ENCODE measurements around the gene SMARCC2. TPM values are rescaled to one million over a fixed set of nuclear protein-coding genes. Genes with fewer than 3 reads are reported as not detected.

Gene SMARCC2
- total RNA-seq, 2 donors from 2014 or later, result 45.0 to 70.2 TPM

- TF ChIP-seq CTCF (IDR thresholded peaks at IDR 0.05), result peak; percentile 88 to 94
Observed at GRCh38 chr12:56224102-56224701, 34.9 kb upstream of the SMARCC2 start, which contains the start of gene NABP2. TSS of gene NABP2 (plus strand) at chr12:56224342. CDS start at chr12:56224857, 515 bp downstream.

GRCh38 chr12:56223571-56224101 lies 34.4 kb upstream of the SMARCC2 start:
- peaks cover 7% of the 10 kb centered on the region for H3K36me3 ChIP-seq
- H3K4me3 ChIP-seq, result peak overlapping the region; percentile 11 to 68
- peaks cover 0 to 52% of the 10 kb centered on the region in 2 donors for H3K4me1 ChIP-seq
- no peaks in the 10 kb centered on the region for H3K9me3 ChIP-seq
- no peak for TF ChIP-seq CTCF (IDR thresholded peaks at IDR 0.05)
- no peak for DNase-seq (ENCODE audit: low spot score)
- H3K27me3 ChIP-seq, result no peaks in the 10 kb centered on the region
- peak overlapping the region; percentile 80 to 98 for H3K27ac ChIP-seq

More at GRCh38 chr12:56224102-56224701, 34.9 kb upstream of the SMARCC2 start, which contains the start of gene NABP2:
- Histone ChIP-seq H3K36me3 (peaks cover 9% of the 10 kb centered on the region), H3K9me3 (no peaks in the 10 kb centered on the region), H3K4me1 (peaks cover 0 to 51% of the 10 kb centered on the region in 2 donors), H3K27me3 (no peaks in the 10 kb centered on the region), H3K27ac (peak within 1 kb of the TSS; percentile 97 to 98), H3K4me3 (peak within 1 kb of the TSS; percentile 57 to 68)
- peak; percentile 99 for DNase-seq (ENCODE audit: low spot score)

GRCh38 chr12:56222531-56222895 lies 33.2 kb upstream of the SMARCC2 start:
- H3K4me3 ChIP-seq, result peak overlapping the region; percentile 81 to 85
- H3K36me3 ChIP-seq, result peaks cover 5% of the 10 kb centered on the region
- peak overlapping the region; percentile 97 to 98 for H3K27ac ChIP-seq
- no peak for TF ChIP-seq CTCF (IDR thresholded peaks at IDR 0.05)
- no peaks in the 10 kb centered on the region for H3K27me3 ChIP-seq
- H3K9me3 ChIP-seq, result no peaks in the 10 kb centered on the region
- peaks cover 0 to 52% of the 10 kb centered on the region in 2 donors for H3K4me1 ChIP-seq
- DNase-seq (ENCODE audit: low spot score), result no peak

GRCh38 chr12:56221757-56222530 lies 32.7 kb upstream of the SMARCC2 start, which contains the start of gene RNF41:
TSS of gene RNF41 (minus strand) at chr12:56221922. CDS start at chr12:56214047, 7,875 bp downstream.
- H3K27ac ChIP-seq, result peak within 1 kb of the TSS; percentile 97 to 98
- no peaks in the 10 kb centered on the region for H3K9me3 ChIP-seq
- H3K4me1 ChIP-seq, result peaks cover 0 to 52% of the 10 kb centered on the region in 2 donors
- no peak for TF ChIP-seq CTCF (IDR thresholded peaks at IDR 0.05)
- peaks cover 5% of the 10 kb centered on the region for H3K36me3 ChIP-seq
- peak within 1 kb of the TSS; percentile 81 to 85 for H3K4me3 ChIP-seq
- peak; percentile 98 for DNase-seq (ENCODE audit: low spot score)
- H3K27me3 ChIP-seq, result no peaks in the 10 kb centered on the region

GRCh38 chr12:56221232-56221756 lies 32.0 kb upstream of the SMARCC2 start:
- peaks cover 8% of the 10 kb centered on the region for H3K36me3 ChIP-seq
- peaks cover 0 to 52% of the 10 kb centered on the region in 2 donors for H3K4me1 ChIP-seq
- no peaks in the 10 kb centered on the region for H3K9me3 ChIP-seq
- DNase-seq (ENCODE audit: low spot score), result no peak
- no peak for TF ChIP-seq CTCF (IDR thresholded peaks at IDR 0.05)
- peak overlapping the region; percentile 97 to 98 for H3K27ac ChIP-seq
- H3K27me3 ChIP-seq, result no peaks in the 10 kb centered on the region
- peak overlapping the region; percentile 81 to 85 for H3K4me3 ChIP-seq
